ENCODE measurements around the gene BTNL2.

Gene BTNL2

GRCh38 chr6:32415521-32416019 is 8.6 kb upstream of the BTNL2 start:
- peak; percentile 43 to 56 for DNase-seq (ENCODE audit: low read depth in 2 of 2)

DNA sequence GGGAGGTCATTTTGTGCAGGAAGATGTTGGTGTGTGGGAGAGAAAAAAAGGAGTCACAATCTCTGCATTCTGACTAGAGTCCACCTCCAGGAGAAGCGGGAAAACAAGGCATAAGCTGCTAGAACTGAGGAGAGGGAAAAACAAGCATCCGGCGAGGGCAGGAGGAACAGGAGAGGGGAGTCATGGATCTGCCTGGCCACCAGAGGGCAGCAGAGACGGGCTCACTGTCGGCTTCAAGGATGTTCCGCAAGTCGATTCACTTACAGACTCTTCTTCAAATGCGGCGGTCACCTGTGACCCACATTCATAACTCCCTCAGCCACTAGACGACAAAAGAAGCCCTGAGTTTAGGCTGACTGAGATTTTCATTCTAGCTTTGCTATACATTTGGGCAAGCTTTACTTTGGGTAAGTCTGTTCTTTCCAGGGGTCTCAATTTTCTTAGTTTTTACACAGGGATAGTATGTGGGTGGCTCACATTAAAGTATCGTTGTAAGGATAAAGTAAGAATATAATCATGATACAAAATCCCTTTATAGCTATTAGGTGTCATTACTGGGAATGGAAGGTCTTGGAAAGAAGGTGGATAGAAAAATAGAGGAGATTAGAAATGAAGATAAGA is 6.6 kb upstream of the BTNL2 start:
- peak; percentile 64 to 72 for DNase-seq (ENCODE audit: low read depth in 2 of 2)

GRCh38 chr6:32411566-32412327 is 4.8 kb upstream of the BTNL2 start:
- no peak for DNase-seq (ENCODE audit: low read depth in 2 of 2)

- DNase-seq (ENCODE audit: low read depth in 2 of 2), result no peak
These were observed 3.9 kb upstream of the BTNL2 start for GRCh38 chr6:32410906-32411305.

- DNase-seq (ENCODE audit: low read depth in 2 of 2), result no peak
These were observed 784 bp downstream of the BTNL2 start for GRCh38 chr6:32406197-32406596.

- DNase-seq (ENCODE audit: low read depth in 2 of 2), result no peak
These were observed 1.3 kb downstream of the BTNL2 start for GRCh38 chr6:32405656-32406055.

- no peak for DNase-seq (ENCODE audit: low read depth in 2 of 2)
These were observed 4.2 kb downstream of the BTNL2 start for GRCh38 chr6:32402812-32403211.

DNA sequence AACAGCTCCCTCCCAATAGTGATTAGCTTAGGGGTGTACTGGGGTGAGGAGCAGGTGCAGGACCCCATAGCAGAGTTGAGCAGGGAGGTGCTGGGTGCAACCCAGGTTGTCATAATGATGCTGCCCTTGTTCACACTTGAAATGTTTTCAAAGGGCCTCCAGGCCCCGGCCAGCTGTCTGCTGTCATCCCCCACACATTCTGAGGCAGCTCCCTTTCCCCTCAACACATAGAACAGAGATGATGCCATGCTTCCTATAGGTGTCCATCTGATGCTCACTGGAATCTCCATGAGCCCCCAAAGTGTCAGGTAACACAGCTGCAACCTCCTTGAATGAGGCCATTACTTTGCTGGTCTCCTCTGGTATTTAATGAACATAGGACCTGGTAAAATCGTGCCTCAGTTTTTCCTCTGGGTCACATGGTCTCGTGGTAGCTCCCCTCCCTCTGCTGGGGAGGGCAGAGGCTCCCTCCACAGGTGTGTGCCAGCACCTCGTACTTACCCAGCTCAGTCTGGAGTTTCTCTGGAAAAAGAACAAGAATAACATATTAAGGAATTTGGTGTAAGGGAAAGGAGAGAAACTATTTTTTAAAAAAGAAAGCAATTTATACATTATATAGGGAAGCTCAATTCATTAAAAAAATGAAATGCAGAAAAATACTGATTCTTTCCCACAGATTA is 5.6 kb downstream of the BTNL2 start:
- DNase-seq (ENCODE audit: low read depth in 2 of 2), result no peak

DNA sequence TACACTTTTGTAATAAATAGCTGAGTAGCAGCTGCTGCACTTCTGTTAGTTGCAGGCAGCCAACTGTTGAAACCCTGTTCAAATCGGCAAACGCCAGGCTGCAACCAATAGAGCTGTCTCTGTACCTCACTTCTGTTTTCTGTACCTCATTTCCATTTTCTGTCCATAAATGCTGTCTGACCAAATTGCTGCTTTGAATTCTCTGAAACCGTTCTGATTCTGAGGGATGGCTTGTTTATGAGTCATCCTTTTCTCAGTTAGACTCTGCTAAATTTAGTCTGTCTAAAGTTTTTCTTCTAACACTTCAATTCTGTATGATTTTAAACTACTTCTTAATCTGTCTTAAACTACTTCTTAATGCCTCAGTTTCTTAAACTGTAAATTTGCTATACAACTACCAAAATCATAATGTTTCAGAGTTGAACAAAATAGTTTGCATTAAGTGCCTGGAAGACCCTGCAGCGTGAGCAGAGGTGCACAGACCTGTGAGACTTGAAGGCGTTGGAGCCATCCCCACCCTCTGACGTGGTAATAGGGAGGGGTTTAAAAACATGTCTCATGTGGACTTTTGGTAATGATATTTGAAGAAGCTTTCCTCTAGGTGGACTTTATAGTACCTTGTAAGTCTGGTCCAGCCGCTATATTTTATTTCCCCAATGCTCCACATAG is 9.6 kb downstream of the BTNL2 start:
- no peak for DNase-seq (ENCODE audit: low read depth in 2 of 2)

DNA sequence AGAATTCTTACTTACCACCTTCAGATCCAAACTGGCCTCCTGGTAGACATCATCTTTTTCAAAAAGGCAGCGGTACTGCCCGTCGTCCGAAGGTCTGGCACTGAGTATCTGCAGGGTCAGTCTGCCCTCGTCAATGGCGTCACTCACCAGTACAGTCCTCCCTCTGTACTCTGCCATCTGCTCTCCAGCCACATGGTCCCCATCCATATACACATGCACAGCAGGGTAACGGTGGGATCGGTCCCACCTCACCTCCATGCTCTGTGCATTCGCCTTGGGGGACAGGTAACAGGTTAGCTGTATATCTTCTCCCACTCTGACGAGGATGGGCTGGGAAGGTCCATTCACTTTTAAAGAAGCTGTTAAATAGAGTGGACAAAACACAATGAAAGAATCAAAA is 11.0 kb downstream of the BTNL2 start:
- DNase-seq (ENCODE audit: low read depth in 2 of 2), result no peak

- DNase-seq (ENCODE audit: low read depth in 2 of 2), result no peak
These were observed 13.1 kb downstream of the BTNL2 start for GRCh38 chr6:32393665-32394420.

DNA sequence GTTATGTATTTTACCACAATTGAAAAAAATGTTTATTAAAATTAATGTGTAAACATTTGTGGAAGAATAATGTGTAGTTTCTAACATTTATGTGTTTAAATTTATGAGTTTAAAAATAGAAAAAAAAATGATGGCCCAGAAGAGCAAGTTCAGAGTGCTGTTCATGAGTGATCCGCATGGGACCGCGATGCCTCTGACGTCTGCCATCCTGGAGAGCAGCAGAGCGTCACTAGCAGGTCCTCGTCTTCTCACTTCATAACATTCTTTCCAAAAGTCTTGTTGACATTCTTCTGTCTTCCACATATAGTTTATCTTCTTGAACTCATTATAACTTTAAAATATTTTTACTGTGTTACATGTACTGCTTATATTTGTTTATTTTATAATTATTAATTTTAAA is 15.5 kb downstream of the BTNL2 start:
- no peak for DNase-seq (ENCODE audit: low read depth in 2 of 2)

DNA sequence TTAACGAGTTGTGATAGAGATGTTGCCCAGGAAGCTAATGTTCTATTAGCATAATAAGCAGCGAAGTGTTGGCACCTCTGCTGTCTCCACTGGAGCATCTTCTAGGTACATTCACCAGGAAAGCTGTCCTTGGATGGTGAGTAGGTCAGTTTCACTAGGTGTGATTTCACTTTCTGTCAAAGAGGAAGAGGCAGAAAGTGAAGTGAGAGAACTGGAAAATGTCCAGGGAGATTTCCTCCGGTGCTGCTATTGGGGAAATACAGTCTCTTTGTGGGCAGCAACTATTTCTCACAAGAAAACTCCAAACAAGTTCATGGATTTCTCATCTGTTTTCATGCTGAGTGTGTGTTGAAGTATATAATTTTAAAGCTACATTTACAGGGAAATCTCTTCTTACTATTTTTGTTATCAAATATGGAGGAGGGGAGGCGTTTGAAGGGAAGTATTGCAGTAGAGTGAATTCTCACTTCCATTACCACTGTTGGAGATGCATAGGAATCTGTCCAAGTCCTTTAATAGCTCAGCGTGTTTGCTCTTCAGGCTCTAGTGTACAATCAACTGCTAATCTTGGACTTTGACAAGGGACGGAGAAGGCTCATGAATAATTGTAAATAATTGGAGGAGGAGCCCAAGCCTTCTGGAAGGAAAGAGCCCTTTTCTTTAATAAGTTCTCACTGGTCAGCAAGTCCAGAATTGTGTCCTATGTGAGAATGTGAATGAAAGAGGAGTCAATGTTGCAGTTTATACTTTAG is 19.2 kb downstream of the BTNL2 start:
- DNase-seq (ENCODE audit: low read depth in 2 of 2), result no peak

DNA sequence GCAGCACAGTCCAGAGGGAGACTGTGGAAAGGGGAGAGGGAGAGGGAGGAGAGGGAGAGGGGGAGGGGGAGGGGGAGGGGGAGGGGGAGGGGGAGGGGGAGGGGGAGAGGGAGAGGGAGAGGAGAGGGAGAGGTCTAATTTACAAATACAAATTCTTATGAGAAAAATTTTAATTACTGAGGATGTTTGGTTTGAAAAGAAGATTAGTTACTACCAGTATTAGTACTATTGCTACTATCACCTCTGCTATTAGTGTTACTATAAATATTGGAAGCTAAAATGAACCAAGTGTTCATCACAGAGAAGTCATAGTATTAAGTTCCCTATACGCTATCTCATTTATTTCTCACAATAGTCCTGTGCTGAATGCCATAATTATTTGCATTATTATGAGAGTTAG is 20.9 kb downstream of the BTNL2 start:
- no peak for DNase-seq (ENCODE audit: low read depth in 2 of 2)

GRCh38 chr6:32382757-32383420 is 24.1 kb downstream of the BTNL2 start:
- no peak for DNase-seq (ENCODE audit: low read depth in 2 of 2)

DNA sequence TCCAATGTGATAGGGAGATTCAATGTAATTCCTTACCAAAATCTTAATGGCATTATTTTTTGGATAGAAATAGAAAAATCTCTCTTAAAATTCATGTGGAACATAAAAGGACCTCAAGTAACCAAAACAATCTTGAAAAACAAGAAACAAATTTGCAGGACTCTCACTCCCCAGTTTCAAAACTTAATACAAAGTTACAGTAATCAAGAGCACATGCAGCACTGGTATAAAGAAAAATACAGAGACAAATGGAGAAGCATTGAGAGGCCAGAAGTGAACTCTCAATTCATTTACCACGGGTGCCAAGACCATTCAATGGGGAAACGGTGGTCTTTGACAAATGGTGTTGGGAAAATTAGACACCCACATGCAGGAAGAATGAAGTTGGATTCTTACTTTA is 27.4 kb downstream of the BTNL2 start:
- no peak for DNase-seq (ENCODE audit: low read depth in 2 of 2)

DNA sequence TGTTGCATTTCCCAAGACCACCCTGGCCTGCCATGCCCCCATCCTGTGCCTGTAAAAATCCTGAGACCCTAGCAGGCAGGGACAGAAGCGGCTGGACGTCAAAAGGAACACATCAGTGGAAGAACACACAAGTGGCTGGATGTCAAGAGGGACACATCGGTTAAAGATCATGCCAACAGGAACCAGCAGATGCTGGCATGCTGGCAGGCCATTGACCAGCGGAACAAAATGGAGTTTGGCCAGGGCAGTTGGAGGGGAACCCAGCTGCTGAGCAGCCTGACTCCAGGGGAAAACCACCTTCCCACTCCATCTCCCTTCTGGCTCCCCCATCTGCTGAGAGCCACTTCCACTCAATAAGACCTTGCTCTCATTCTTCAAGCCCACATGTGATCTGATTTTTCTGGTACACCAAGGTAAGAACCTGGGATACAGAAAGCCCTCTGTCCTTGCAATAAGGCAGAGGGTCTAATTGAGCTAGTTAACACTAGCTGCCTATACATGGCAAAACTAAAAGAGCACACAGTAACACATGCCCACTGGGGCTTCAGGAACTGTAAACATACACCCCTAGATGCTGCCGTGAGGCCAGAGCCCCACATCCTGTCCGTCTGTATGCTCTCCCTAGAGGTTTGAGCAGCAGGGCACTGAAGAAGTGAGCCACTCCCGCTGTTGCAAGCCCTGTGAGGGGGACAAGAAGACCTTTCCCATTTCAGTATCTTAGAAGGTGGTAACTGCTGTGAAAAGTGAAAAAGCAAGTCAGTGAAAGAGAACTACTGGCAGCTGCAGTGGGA is 31.0 kb downstream of the BTNL2 start:
- DNase-seq (ENCODE audit: low read depth in 2 of 2), result no peak

GRCh38 chr6:32371803-32372202 is 35.2 kb downstream of the BTNL2 start, which contains the start of gene TSBP1:
TSS of gene TSBP1 (minus strand) at chr6:32371903. CDS start at chr6:32371706, 197 bp downstream.
- no peak for DNase-seq (ENCODE audit: low read depth in 2 of 2)

GRCh38 chr6:32371229-32371628 is 35.8 kb downstream of the BTNL2 start:
- no peak for DNase-seq (ENCODE audit: low read depth in 2 of 2)

All from activated CD8-positive, alpha-beta memory T cell treated with anti-CD3 and anti-CD28 coated beads for 4 hours (primary cell).